GM13977 (cell line): ENCODE results near the gene KCNJ1.

Source experiments
- DNase-seq: peaks from one replicate; pipeline ENCODE4 v3.0.0; 2012; ENCODE audit warnings: low spot score
- in situ Hi-C: fragments of 300-500 bp; cut with MboI; formaldehyde crosslinking; loops from one replicate; pipeline ENCODE4 v1.12.0; 2022; ENCODE audit warnings: low sequenced_read_pairs, low pct_unique_long_range_greater_than_20kb, mixed read lengths, inconsistent platforms; ENCODE audit not compliant: unreplicated experiment
- TF ChIP-seq, protein P1 (sequence below): IDR thresholded peaks from 2 replicates; pipeline ENCODE4 v1.5.1; 2012; ENCODE audit warnings: mild to moderate bottlenecking, control low read depth; ENCODE audit not compliant: insufficient read depth; ENCODE audit errors: extremely low read depth, missing control alignments

Gene KCNJ1

DNA sequence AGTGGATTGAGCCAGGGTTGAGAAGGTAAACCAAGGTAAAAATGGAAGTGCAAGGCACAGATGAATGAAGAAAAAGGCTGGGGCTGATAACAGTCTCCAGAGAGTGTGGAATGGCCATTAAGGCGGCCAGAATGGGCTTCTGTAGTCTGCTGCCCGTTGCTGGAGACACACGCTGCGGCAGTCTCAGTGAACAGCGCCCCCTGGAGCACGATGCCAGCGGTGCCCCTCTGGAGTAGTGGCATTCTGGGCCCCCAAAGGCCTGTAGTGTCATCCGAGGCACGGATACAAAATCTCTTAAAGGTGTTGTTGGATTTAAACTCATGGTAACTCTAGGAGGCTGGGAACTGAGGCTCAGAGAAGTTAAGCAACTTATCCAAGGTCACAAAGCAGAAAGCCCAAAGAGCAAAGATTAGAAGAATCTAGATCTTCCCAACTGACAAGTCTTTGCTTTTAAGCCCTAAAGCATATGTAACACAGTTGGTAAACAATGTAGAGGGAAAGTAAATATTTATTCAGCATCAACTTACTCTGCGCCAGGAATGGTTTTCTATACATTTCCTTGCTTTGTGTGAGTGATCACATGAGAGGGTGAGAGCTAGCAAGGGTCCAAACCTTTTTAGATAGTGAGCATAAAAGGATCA lies 18.2 kb downstream of the KCNJ1 start:
- peak; percentile 70 for DNase-seq
- in situ Hi-C loops = loop anchor here (25.0 kb wide), 1 partner anchor 212 kb away; no protein-coding TSS in a partner anchor

DNA sequence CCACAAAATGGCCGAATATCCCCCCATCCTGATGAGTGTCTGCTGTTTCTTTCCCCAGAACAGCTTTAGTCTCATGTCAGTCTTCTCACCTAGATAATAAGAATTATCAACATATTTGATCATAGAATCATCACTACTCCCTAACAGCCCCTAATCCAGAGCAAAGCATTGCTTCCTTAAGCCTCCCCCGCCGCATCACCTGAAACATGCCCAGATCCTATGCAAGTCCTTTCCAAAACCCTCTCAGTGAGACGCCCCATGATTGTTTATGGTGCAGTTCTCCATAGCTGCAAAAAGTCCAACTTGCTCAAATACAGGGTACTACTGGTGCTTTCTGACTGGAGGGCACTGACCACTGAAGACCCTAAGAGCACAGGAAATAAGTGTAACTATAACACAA lies 20.1 kb downstream of the KCNJ1 start:
- in situ Hi-C loops = loop anchor here (25.0 kb wide), 1 partner anchor 210 kb away; no protein-coding TSS in a partner anchor
- TF ChIP-seq, protein P1, sequence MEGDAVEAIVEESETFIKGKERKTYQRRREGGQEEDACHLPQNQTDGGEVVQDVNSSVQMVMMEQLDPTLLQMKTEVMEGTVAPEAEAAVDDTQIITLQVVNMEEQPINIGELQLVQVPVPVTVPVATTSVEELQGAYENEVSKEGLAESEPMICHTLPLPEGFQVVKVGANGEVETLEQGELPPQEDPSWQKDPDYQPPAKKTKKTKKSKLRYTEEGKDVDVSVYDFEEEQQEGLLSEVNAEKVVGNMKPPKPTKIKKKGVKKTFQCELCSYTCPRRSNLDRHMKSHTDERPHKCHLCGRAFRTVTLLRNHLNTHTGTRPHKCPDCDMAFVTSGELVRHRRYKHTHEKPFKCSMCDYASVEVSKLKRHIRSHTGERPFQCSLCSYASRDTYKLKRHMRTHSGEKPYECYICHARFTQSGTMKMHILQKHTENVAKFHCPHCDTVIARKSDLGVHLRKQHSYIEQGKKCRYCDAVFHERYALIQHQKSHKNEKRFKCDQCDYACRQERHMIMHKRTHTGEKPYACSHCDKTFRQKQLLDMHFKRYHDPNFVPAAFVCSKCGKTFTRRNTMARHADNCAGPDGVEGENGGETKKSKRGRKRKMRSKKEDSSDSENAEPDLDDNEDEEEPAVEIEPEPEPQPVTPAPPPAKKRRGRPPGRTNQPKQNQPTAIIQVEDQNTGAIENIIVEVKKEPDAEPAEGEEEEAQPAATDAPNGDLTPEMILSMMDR = no peak
- DNase-seq = no peak

More for the DNA sequence above, 18.2 kb downstream of the KCNJ1 start:
- TF ChIP-seq, protein P1 = peak; percentile 94

DNA sequence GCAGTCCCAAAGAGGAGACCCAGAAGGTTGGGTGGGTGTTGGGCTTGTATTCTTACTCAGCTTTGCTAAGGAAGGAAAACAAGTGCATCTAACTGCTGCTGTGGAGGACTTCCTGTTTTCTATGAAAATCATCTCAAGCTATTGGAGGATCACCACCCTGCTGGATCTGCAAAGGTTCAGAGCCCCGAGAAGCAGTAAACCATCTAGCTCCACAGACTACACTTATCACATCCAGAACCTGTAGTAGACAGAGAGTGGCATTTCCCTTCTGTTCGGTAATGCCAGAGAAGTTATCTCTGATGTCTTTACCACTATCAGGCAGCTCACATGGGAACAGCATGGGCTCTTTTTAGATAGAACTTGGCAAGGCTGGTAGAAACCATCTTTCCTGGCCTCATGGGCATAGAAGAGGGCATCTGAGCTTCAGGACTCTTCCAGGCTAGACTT lies 21.7 kb downstream of the KCNJ1 start:
- in situ Hi-C loops = loop anchor here (25.0 kb wide), 1 partner anchor 208 kb away; no protein-coding TSS in a partner anchor
- TF ChIP-seq, protein P1 = no peak

DNA sequence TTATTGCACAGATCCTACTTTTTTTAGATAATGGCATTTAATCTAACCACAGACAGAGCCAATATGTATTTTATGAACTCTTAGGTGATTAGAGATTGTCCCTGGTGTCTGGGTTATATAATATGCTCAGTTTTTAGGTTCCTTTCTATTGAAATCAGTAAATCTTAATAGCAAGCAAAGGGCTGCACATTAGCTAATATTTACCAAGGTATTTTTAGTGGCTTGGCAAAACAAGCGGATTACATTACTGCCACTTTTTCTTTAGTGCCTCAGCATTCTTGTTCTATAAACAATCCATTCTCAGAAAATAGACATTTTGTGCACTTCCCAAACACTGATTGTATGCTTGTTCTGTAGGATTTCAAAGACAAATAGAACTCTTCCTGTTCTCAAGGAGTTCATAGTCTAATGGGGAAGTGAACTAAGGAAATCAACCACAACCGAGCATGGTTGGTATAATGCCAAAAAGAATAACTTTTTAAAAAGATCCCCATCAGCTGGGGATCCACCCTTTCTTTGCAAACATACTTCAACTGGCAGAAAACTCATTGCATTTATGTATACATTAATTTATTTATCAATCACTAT lies 23.8 kb downstream of the KCNJ1 start:
- in situ Hi-C loops = loop anchor here (25.0 kb wide), 1 partner anchor 206 kb away; no protein-coding TSS in a partner anchor
- DNase-seq = no peak
- TF ChIP-seq, protein P1 = no peak

More for the DNA sequence above, 21.7 kb downstream of the KCNJ1 start:
- DNase-seq = no peak

DNA sequence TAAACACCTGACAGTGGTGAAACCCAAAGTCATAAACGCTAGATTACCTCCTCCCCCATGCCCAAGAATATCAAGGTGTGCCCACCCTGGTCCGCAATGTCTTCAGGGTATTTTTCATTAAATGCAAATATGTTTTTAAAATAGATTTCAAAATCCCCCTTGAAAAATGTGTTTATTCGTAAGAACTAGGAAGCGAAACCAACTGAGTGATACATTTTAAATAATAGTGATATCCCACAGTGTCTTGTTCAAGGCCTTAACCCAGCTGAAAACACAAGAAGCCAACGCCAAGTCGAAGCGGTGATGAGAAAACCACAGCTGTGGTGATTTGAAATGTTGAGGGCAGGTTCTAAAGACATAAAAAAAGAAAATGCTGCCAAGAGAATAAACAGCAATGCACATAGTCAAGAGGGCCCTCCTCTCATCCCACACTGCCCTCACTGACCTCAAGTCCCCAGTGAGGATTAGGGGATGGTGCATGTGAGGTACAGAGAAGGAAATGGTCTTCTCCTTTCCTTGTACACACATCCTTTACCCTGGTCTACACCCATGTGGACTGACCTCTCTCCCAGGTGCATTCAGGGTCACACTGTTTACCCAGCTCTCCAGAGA lies 25.5 kb downstream of the KCNJ1 start:
- in situ Hi-C loops = loop anchor here (25.0 kb wide), 1 partner anchor 204 kb away; no protein-coding TSS in a partner anchor
- TF ChIP-seq, protein P1 = no peak
- DNase-seq = no peak

DNA sequence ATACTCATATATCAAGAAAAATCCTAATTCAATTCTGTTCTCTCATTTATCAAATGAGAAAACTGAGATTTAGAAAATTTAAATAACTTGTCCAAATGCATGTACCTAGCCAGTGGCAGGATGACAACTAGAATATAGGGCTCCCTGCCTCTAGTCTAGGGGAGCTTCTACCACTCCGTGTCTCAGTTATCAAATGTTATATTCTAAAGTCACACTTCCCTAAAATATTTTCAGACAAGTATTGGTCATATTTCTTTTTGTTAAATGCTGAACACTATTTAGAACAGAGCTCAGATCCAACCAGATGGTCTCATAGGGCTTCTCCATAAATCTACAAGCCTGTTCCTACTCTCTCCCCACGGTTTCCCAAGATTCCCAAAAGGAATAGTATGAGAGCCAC lies 26.3 kb downstream of the KCNJ1 start:
- in situ Hi-C loops = loop anchor here (25.0 kb wide), 1 partner anchor 203 kb away; no protein-coding TSS in a partner anchor
- DNase-seq = no peak
- TF ChIP-seq, protein P1 = no peak
